Liver (tissue), 9 donors: ENCODE data around the gene ATP11B. TPM values are rescaled to one million over a fixed set of nuclear protein-coding genes. Genes with fewer than 3 reads are reported as not detected.

Source experiments
- DNase-seq: peaks from one replicate; pipeline ENCODE4 v3.0.0-alpha.2; 2017; ENCODE audit warnings: low spot score
- H3K27ac ChIP-seq, 2 donors: one replicate each; pipeline ENCODE4 v1.7.0; 2013; ENCODE audit warnings: inconsistent platforms in 2 of 2, low read length in 2 of 2, control low read depth in 1 of 2, low read depth in 1 of 2, mild to moderate bottlenecking in 1 of 2
- H3K27me3 ChIP-seq, 4 donors: one replicate each; pipeline versions ENCODE4 v1.6.1 to v1.7.0; 2013; ENCODE audit warnings: low read length in 3 of 4, inconsistent platforms in 1 of 4, mild to moderate bottlenecking in 1 of 4, moderate library complexity in 1 of 4; ENCODE audit not compliant: control insufficient read depth in 4 of 4, insufficient read depth in 4 of 4
- H3K36me3 ChIP-seq, 4 donors: one replicate each; pipeline versions ENCODE4 v1.6.1 to v1.7.0; 2013; ENCODE audit warnings: low read length in 3 of 4, mild to moderate bottlenecking in 3 of 4, low read depth in 1 of 4, moderate library complexity in 1 of 4; ENCODE audit not compliant: control insufficient read depth in 4 of 4, insufficient read depth in 3 of 4
- H3K4me1 ChIP-seq, 4 donors: one replicate each; pipeline versions ENCODE4 v1.6.1 to v1.7.0; 2013; ENCODE audit warnings: low read length in 3 of 4, mild to moderate bottlenecking in 3 of 4, moderate library complexity in 1 of 4; ENCODE audit not compliant: control insufficient read depth in 4 of 4, insufficient read depth in 4 of 4
- H3K4me3 ChIP-seq, 3 donors: one replicate each; pipeline versions ENCODE4 v1.6.1 to v1.7.0; 2013; ENCODE audit warnings: low read length in 3 of 3, control low read depth in 1 of 3, low read depth in 1 of 3, mild to moderate bottlenecking in 1 of 3
- H3K9ac ChIP-seq, 2 donors: one replicate each; pipeline ENCODE4 v1.7.0; 2013; ENCODE audit warnings: low read length in 2 of 2, mild to moderate bottlenecking in 2 of 2, moderate library complexity in 2 of 2, control low read depth in 1 of 2, low read depth in 1 of 2
- H3K9me3 ChIP-seq, 4 donors: one replicate each; pipeline versions ENCODE4 v1.6.1 to v1.7.0; 2013; ENCODE audit warnings: low read length in 3 of 4; ENCODE audit not compliant: control insufficient read depth in 4 of 4
- ATF3 ChIP-seq: IDR thresholded peaks from 2 replicates; pipeline ENCODE4 v1.6.1; 2016; ENCODE audit warnings: antibody characterized with exemption
- CTCF ChIP-seq: fragments of 150-350 bp; IDR thresholded peaks from 2 replicates; pipeline ENCODE4 v1.5.1; 2017; ENCODE audit warnings: improper control_type of control experiment, low read depth, low read length; ENCODE audit not compliant: missing input control
- EGR1 ChIP-seq, 2 donors: IDR thresholded peaks; 2 replicates each; pipeline ENCODE4 v1.6.1; 2016 to 2018; ENCODE audit warnings: antibody characterized with exemption in 2 of 2, low read depth in 2 of 2
- FOXA1 ChIP-seq: IDR thresholded peaks from 2 replicates; pipeline ENCODE4 v1.6.1; 2016; ENCODE audit warnings: antibody characterized with exemption
- FOXA2 ChIP-seq: IDR thresholded peaks from 2 replicates; pipeline ENCODE4 v1.6.1; 2016; ENCODE audit warnings: antibody characterized with exemption
- GABPA ChIP-seq, 2 donors: IDR thresholded peaks in 1 of 2; conservative IDR thresholded peaks in 1 of 2; 2 replicates each; pipeline ENCODE4 v1.6.1; 2016; ENCODE audit warnings: antibody characterized with exemption in 2 of 2, mild to moderate bottlenecking in 1 of 2, moderate library complexity in 1 of 2
- HNF4A ChIP-seq, 2 donors: conservative IDR thresholded peaks; 2 replicates each; pipeline ENCODE4 v1.6.1; 2016; ENCODE audit warnings: antibody characterized with exemption in 2 of 2, mild to moderate bottlenecking in 2 of 2
- HNF4G ChIP-seq: IDR thresholded peaks from 2 replicates; pipeline ENCODE4 v1.6.1; 2016; ENCODE audit warnings: antibody characterized with exemption
- JUND ChIP-seq, 2 donors: IDR thresholded peaks; 2 replicates each; pipeline ENCODE4 v1.6.1; 2016; ENCODE audit warnings: antibody characterized with exemption in 2 of 2
- NR2F2 ChIP-seq: IDR thresholded peaks from 2 replicates; pipeline ENCODE4 v1.6.1; 2016; ENCODE audit warnings: antibody characterized with exemption
- RAD21 ChIP-seq, 2 donors: IDR thresholded peaks; 2 replicates each; pipeline ENCODE4 v1.6.1; 2016; ENCODE audit warnings: antibody characterized with exemption in 2 of 2, mild to moderate bottlenecking in 2 of 2
- RXRA ChIP-seq, 2 donors: IDR thresholded peaks; 2 replicates each; pipeline ENCODE4 v1.6.1; 2017 to 2018; ENCODE audit warnings: antibody characterized with exemption in 2 of 2, mild to moderate bottlenecking in 1 of 2
- SP1 ChIP-seq: IDR thresholded peaks from 2 replicates; pipeline ENCODE4 v1.6.1; 2018; ENCODE audit warnings: antibody characterized with exemption, mild to moderate bottlenecking
- YY1 ChIP-seq: IDR thresholded peaks from 2 replicates; pipeline ENCODE4 v1.6.1; 2016; ENCODE audit warnings: antibody characterized with exemption, mild to moderate bottlenecking
- WGBS: extraction: QIAGEN DNeasy Blood & Tissue Kit; methylation state at CpG from one replicate; pipeline ENCODE4 v1.1.7; 2013; 5-methylcytosine and 5-hydroxymethylcytosine counted together
- polyA plus RNA-seq, 2 donors: library from polyadenylated mRNA; stranded (reverse) in 1 of 2; unstranded in 1 of 2; fragments of 200-250 nt in 1 of 2; fragments of >200 nt in 1 of 2; fragmentation: Nextera tagmentation in 1 of 2; extraction: Ambion mirVana in 1 of 2; gene quantifications; one replicate each; pipeline versions ENCODE4 v1.2.1 to v1.2.3, GENCODE V29; 2013 to 2015
- total RNA-seq, 2 donors: library from RNA; depleted of rRNA; stranded (reverse); fragments of >200 nt; gene quantifications; one replicate each; pipeline ENCODE4 v1.2.3, GENCODE V29; 2014
- TF ChIP-seq, protein P1 (sequence below): IDR thresholded peaks from 2 replicates; pipeline ENCODE4 v1.6.1; 2016; ENCODE audit warnings: antibody characterized with exemption, mild to moderate bottlenecking
- TF ChIP-seq, protein P2 (sequence below): IDR thresholded peaks from 2 replicates; pipeline ENCODE4 v1.6.1; 2016; ENCODE audit warnings: antibody characterized with exemption
- donor health status: healthy.
- donor health status: healthy.
- donor health status: healthy.
- donor health status: healthy.
- donor health status: healthy.

ATP11B gene
- total and polyA plus RNA-seq, 4 donors, result 5.9 to 49.6 (median 19.0) TPM

GRCh38 chr3:182783106-182783505, 10.2 kb upstream of the ATP11B start:
- H3K27ac ChIP-seq, result no peak overlapping the region
- 100% methylated on average over 1 of the region's 1 CpG for WGBS
- H3K36me3 ChIP-seq, result no peaks in the 10 kb centered on the region
- no peak overlapping the region for H3K4me3 ChIP-seq
- no peaks in the 10 kb centered on the region for H3K9me3 ChIP-seq
- TF ChIP-seq JUND (IDR thresholded peaks at IDR 0.05) (no peak), FOXA2 (no peak), CTCF (no peak), NR2F2 (no peak), EGR1 (IDR thresholded peaks at IDR 0.05; ENCODE audit: low read depth in 2 of 2) (no peak)
- TF ChIP-seq, protein P1, sequence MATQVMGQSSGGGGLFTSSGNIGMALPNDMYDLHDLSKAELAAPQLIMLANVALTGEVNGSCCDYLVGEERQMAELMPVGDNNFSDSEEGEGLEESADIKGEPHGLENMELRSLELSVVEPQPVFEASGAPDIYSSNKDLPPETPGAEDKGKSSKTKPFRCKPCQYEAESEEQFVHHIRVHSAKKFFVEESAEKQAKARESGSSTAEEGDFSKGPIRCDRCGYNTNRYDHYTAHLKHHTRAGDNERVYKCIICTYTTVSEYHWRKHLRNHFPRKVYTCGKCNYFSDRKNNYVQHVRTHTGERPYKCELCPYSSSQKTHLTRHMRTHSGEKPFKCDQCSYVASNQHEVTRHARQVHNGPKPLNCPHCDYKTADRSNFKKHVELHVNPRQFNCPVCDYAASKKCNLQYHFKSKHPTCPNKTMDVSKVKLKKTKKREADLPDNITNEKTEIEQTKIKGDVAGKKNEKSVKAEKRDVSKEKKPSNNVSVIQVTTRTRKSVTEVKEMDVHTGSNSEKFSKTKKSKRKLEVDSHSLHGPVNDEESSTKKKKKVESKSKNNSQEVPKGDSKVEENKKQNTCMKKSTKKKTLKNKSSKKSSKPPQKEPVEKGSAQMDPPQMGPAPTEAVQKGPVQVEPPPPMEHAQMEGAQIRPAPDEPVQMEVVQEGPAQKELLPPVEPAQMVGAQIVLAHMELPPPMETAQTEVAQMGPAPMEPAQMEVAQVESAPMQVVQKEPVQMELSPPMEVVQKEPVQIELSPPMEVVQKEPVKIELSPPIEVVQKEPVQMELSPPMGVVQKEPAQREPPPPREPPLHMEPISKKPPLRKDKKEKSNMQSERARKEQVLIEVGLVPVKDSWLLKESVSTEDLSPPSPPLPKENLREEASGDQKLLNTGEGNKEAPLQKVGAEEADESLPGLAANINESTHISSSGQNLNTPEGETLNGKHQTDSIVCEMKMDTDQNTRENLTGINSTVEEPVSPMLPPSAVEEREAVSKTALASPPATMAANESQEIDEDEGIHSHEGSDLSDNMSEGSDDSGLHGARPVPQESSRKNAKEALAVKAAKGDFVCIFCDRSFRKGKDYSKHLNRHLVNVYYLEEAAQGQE, result no peak
- H3K4me1 ChIP-seq, result no peaks in the 10 kb centered on the region
- H3K9ac ChIP-seq, result no peak overlapping the region
- H3K27me3 ChIP-seq, result no peaks in the 10 kb centered on the region
- no peak for DNase-seq

- H3K9ac ChIP-seq, result no peak overlapping the region
- no peak overlapping the region for H3K4me3 ChIP-seq
- TF ChIP-seq GABPA (IDR thresholded peaks at IDR 0.05 in 1 of 2, conservative IDR thresholded peaks at IDR 0.05 in 1 of 2) (no peak), YY1 (no peak), RAD21 (IDR thresholded peaks at IDR 0.05) (no peak), CTCF (no peak), JUND (IDR thresholded peaks at IDR 0.05) (no peak), HNF4G (no peak), FOXA1 (no peak), RXRA (IDR thresholded peaks at IDR 0.05) (no peak), SP1 (no peak), EGR1 (IDR thresholded peaks at IDR 0.05; ENCODE audit: low read depth in 2 of 2) (no peak), ATF3 (no peak), HNF4A (conservative IDR thresholded peaks at IDR 0.05) (no peak)
- TF ChIP-seq, protein P1, result no peak
- TF ChIP-seq, protein P2, sequence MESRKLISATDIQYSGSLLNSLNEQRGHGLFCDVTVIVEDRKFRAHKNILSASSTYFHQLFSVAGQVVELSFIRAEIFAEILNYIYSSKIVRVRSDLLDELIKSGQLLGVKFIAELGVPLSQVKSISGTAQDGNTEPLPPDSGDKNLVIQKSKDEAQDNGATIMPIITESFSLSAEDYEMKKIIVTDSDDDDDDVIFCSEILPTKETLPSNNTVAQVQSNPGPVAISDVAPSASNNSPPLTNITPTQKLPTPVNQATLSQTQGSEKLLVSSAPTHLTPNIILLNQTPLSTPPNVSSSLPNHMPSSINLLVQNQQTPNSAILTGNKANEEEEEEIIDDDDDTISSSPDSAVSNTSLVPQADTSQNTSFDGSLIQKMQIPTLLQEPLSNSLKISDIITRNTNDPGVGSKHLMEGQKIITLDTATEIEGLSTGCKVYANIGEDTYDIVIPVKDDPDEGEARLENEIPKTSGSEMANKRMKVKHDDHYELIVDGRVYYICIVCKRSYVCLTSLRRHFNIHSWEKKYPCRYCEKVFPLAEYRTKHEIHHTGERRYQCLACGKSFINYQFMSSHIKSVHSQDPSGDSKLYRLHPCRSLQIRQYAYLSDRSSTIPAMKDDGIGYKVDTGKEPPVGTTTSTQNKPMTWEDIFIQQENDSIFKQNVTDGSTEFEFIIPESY, result no peak
- no peaks in the 10 kb centered on the region for H3K27me3 ChIP-seq
- no peaks in the 10 kb centered on the region for H3K36me3 ChIP-seq
- H3K27ac ChIP-seq, result no peak overlapping the region
- WGBS, result 31% methylated on average over 1 of the region's 1 CpG
- no peaks in the 10 kb centered on the region for H3K9me3 ChIP-seq
- no peaks in the 10 kb centered on the region for H3K4me1 ChIP-seq
- DNase-seq, result peak; percentile 37
Observed at GRCh38 chr3:182784542-182784941, 8.8 kb upstream of the ATP11B start.
